ENCODE results near the gene WFS1. TPM values are rescaled to one million over a fixed set of nuclear protein-coding genes. Genes with fewer than 3 reads are reported as not detected.

Gene WFS1
- total and polyA plus RNA-seq, 2 of the 13 experiments (the other 11 are each of a cell fraction or from before 2014, with no cell fraction given) = 39.1 to 42.2 TPM

DNA sequence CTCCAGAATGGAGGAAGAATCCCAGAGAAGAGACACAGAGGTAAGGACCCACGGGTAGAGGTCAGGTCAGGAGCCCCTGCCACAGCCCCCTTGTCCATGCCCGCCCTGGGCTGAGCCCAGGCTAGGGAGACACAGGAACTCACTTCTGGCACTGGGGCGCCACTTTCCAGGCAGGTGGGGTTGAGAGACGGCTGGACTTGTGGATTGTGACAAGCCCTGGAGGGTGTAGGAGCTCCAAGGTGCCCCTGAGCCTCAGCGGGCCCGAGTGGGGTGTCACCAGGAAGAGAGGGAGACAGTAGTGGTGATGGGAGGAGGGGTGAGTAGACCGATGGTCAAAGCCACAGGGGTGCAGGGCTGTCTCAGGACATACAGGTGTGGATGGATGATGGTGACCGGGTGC, 58.9 kb downstream of the WFS1 start (continued):
- TF ChIP-seq ZNF460 (CRISPR knock-in tag; IDR thresholded peaks at IDR 0.05; ENCODE audit: borderline replicate concordance) = no peak
- no peak for TF ChIP-seq DBP (CRISPR knock-in tag; IDR thresholded peaks at IDR 0.05; ENCODE audit: not compliant biosample characterization)
- TF ChIP-seq FIP1L1 (IDR thresholded peaks at IDR 0.05; ENCODE audit: borderline replicate concordance, insufficient read depth, low read depth, low read length) = no peak
- TF ChIP-seq, protein P1, sequence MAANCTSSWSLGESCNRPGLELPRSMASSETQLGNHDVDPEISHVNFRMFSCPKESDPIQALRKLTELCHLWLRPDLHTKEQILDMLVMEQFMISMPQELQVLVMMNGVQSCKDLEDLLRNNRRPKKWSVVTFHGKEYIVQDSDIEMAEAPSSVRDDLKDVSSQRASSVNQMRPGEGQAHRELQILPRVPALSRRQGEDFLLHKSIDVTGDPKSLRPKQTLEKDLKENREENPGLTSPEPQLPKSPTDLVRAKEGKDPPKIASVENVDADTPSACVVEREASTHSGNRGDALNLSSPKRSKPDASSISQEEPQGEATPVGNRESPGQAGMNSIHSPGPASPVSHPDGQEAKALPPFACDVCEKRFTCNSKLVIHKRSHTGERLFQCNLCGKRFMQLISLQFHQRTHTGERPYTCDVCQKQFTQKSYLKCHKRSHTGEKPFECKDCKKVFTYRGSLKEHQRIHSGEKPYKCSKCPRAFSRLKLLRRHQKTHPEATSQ (CRISPR knock-in tag; IDR thresholded peaks at IDR 0.05; ENCODE audit: borderline replicate concordance) = no peak

- FAIRE-seq (no peak), ATAC-seq (peak; percentile 55), DNase-seq (ENCODE audit: low spot score) (no peak)
- peak overlapping the region in 2 of 3 experiments; percentile 15 to 57; a peak in 2 of 6 replicates for H3K4me3 ChIP-seq (replicated peaks in 1 of 3; ENCODE audit: insufficient read depth in 1 of 3, low read depth in 2 of 3, low read length in 3 of 3)
- CTCF ChIA-PET (ENCODE audit: low intra/inter-chr PET ratio, low total read pairs) = interaction anchor here (5.0 to 7.9 kb wide), 2 partner anchors 66 to 79 kb away, joined by 50 to 66 read pairs; no protein-coding TSS in a partner anchor
- no peaks in the 10 kb centered on the region for H4K20me1 ChIP-seq (ENCODE audit: insufficient read depth, low read length)
- BruUV-seq (replicated peaks) = no TSS peak
- H3K4me2 ChIP-seq (ENCODE audit: low read depth, low read length) = peak overlapping the region; percentile 57
- H2AFZ ChIP-seq (ENCODE audit: low read length) = no peak overlapping the region
- H3K27me3 ChIP-seq (ENCODE audit: control insufficient read depth in 1 of 2, insufficient read depth in 2 of 2, low read length in 2 of 2) = peaks cover 0 to 18% of the 10 kb centered on the region in 2 experiments; a peak in 4 of 5 replicates
- H3K79me2 ChIP-seq (ENCODE audit: insufficient read depth, low read length) = no peaks in the 10 kb centered on the region
- intact Hi-C loops (cut with micrococcal nuclease; ENCODE audit: unreplicated experiment) (no loop called here), in situ Hi-C loops (cut with HindIII; ENCODE audit: extremely low pct_ligation_motif_present, low pct_unique_long_range_greater_than_20kb) (loop anchor here (5.0 to 10.0 kb wide), 2 partner anchors 67 to 215 kb away; no protein-coding TSS in a partner anchor)
- H3K9me3 ChIP-seq (ENCODE audit: low read length) = no peaks in the 10 kb centered on the region
- peaks cover 56% of the 10 kb centered on the region for H3K4me1 ChIP-seq (ENCODE audit: insufficient read depth, low read length)
- H3K27ac ChIP-seq (ENCODE audit: extremely low read length, insufficient read depth, low read length) = no peak overlapping the region
- H3K36me3 ChIP-seq (replicated peaks in 1 of 2; ENCODE audit: control insufficient read depth in 1 of 2, insufficient read depth in 2 of 2, low read length in 2 of 2) = no peaks in the 10 kb centered on the region
- POLR2A ChIA-PET = interaction anchor here (1.5 to 1.9 kb wide), 2 partner anchors 21 to 54 kb away, joined by 3 to 9 read pairs; no protein-coding TSS in a partner anchor
- peak overlapping the region; percentile 10; the same call in 1 of the 2 replicates for H3K9ac ChIP-seq (ENCODE audit: insufficient read depth, low read depth, low read length)
- 24% methylated on average over 14 of the region's 28 CpGs for WGBS (ENCODE audit: low lambda C conversion rate)
- TF ChIP-seq GRHL1 (CRISPR knock-in tag; conservative IDR thresholded peaks at IDR 0.05) (no peak), HNF4A (CRISPR knock-in tag; IDR thresholded peaks at IDR 0.05) (peak; percentile 82), DBP (CRISPR knock-in tag; IDR thresholded peaks at IDR 0.05; ENCODE audit: not compliant biosample characterization) (no peak), IRX3 (CRISPR knock-in tag; IDR thresholded peaks at IDR 0.05; ENCODE audit: borderline replicate concordance, low read depth) (no peak), MIER3 (CRISPR knock-in tag; IDR thresholded peaks at IDR 0.05; ENCODE audit: borderline replicate concordance) (no peak), USF2 (IDR thresholded peaks at IDR 0.05; ENCODE audit: low read depth, low read length) (no peak), USF2 (CRISPR knock-in tag; IDR thresholded peaks at IDR 0.05; ENCODE audit: borderline replicate concordance) (no peak)
Observed at GRCh38 chr4:6329478-6330383, 60.1 kb downstream of the WFS1 start.
